Body of pancreas (tissue), 4 donors: Measurements from ENCODE around the gene AUTS2.

Experiments used
- POLR2A ChIP-seq, 3 donors: fragments of 450-650 bp; IDR thresholded peaks; one replicate each; pipeline ENCODE4 v1.6.1; 2016; ENCODE audit warnings: antibody characterized with exemption in 3 of 3, mild to moderate bottlenecking in 2 of 3
- TF ChIP-seq, protein P1 (sequence below), 7 experiments: fragments of 450-650 bp in 4 of 7; fragments of 200-600 bp in 3 of 7; sonication (generic) in 3 of 7; IDR thresholded peaks; one replicate each; pipeline ENCODE4 v1.5.1; 2016 to 2019; ENCODE audit warnings: antibody characterized with exemption in 7 of 7

DNA sequence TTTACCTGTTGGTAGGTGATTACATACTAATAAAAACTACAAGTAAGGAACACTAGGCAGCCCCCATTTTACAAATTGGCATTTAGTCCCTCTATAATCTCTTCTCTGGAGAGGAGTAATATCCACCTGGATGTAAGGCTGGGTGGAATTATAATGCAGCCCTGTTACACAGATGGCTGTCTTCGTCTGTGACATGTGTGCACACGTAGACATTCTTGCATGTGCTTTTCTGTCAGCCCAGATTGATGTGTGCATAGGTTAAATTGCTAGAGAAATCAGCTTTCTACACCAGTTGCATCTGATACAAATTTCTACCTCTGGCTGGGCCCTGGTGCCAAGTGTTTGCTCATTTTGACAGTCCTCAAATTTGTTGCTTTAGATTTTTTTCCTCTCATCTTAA lies 715.9 kb downstream of the AUTS2 start:
- TF ChIP-seq, protein P1, sequence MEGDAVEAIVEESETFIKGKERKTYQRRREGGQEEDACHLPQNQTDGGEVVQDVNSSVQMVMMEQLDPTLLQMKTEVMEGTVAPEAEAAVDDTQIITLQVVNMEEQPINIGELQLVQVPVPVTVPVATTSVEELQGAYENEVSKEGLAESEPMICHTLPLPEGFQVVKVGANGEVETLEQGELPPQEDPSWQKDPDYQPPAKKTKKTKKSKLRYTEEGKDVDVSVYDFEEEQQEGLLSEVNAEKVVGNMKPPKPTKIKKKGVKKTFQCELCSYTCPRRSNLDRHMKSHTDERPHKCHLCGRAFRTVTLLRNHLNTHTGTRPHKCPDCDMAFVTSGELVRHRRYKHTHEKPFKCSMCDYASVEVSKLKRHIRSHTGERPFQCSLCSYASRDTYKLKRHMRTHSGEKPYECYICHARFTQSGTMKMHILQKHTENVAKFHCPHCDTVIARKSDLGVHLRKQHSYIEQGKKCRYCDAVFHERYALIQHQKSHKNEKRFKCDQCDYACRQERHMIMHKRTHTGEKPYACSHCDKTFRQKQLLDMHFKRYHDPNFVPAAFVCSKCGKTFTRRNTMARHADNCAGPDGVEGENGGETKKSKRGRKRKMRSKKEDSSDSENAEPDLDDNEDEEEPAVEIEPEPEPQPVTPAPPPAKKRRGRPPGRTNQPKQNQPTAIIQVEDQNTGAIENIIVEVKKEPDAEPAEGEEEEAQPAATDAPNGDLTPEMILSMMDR (IDR thresholded peaks at IDR 0.05): no peak
- TF ChIP-seq POLR2A (IDR thresholded peaks at IDR 0.05): no peak
